ENCODE results near the gene UBAP1. TPM values are rescaled to one million over a fixed set of nuclear protein-coding genes. Genes with fewer than 3 reads are reported as not detected.
"Not testable (repeated sequence)": the region's sequence is repeated elsewhere in the genome, so short reads cannot be mapped to it uniquely, and the experiment has no call there.

UBAP1 gene
- 56.6 TPM for total RNA-seq

GRCh38 chr9:34178436-34179212 is at the start of gene UBAP1:
UBAP1 (plus strand) TSS chr9:34179043; CDS start chr9:34220915, 41,872 bp downstream.
- intact Hi-C loops (cut with DNase I): no loop called here
- DNase-seq (ENCODE audit: low spot score): peak; percentile 98
- ATAC-seq: peak; percentile 99

GRCh38 chr9:34131571-34131970 is 47.3 kb upstream of the UBAP1 start:
- ATAC-seq: no peak
- no peak for DNase-seq (ENCODE audit: low spot score)
- intact Hi-C loops (cut with DNase I): no loop called here

GRCh38 chr9:34133436-34133949 is 45.4 kb upstream of the UBAP1 start:
- intact Hi-C loops (cut with DNase I): no loop called here
- DNase-seq (ENCODE audit: low spot score) (no peak), ATAC-seq (no peak)

- ATAC-seq (no peak), DNase-seq (ENCODE audit: low spot score) (no peak)
- intact Hi-C loops (cut with DNase I): no loop called here
Observed at GRCh38 chr9:34134521-34134920, 44.3 kb upstream of the UBAP1 start.

GRCh38 chr9:34138644-34139043 is 40.2 kb upstream of the UBAP1 start:
- ATAC-seq; DNase-seq (ENCODE audit: low spot score); intact Hi-C loops (cut with DNase I): not testable (repeated sequence)

- DNase-seq (ENCODE audit: low spot score) (no peak), ATAC-seq (peak; percentile 85)
- intact Hi-C loops (cut with DNase I): no loop called here
Observed at GRCh38 chr9:34139477-34140146, 39.2 kb upstream of the UBAP1 start.

GRCh38 chr9:34140853-34141252 is 38.0 kb upstream of the UBAP1 start:
- ATAC-seq (no peak), DNase-seq (ENCODE audit: low spot score) (no peak)
- intact Hi-C loops (cut with DNase I): no loop called here

- DNase-seq (ENCODE audit: low spot score) (no peak), ATAC-seq (peak; percentile 40)
- intact Hi-C loops (cut with DNase I): no loop called here
Observed at GRCh38 chr9:34143116-34143515, 35.7 kb upstream of the UBAP1 start.

- DNase-seq (ENCODE audit: low spot score) (no peak), ATAC-seq (no peak)
- intact Hi-C loops (cut with DNase I): no loop called here
Observed at GRCh38 chr9:34145165-34145564, 33.7 kb upstream of the UBAP1 start.

GRCh38 chr9:34151398-34151797 is 27.4 kb upstream of the UBAP1 start:
- DNase-seq (ENCODE audit: low spot score): no peak
- intact Hi-C loops (cut with DNase I): no loop called here
- ATAC-seq: no peak

GRCh38 chr9:34154057-34154456 is 24.8 kb upstream of the UBAP1 start:
- DNase-seq (ENCODE audit: low spot score) (no peak), ATAC-seq (no peak)
- intact Hi-C loops (cut with DNase I): no loop called here

- intact Hi-C loops (cut with DNase I): no loop called here
- ATAC-seq (no peak), DNase-seq (ENCODE audit: low spot score) (no peak)
Observed at GRCh38 chr9:34157318-34157717, 21.5 kb upstream of the UBAP1 start.

- intact Hi-C loops (cut with DNase I): no loop called here
- DNase-seq (ENCODE audit: low spot score) (no peak), ATAC-seq (no peak)
Observed at GRCh38 chr9:34157898-34158297, 20.9 kb upstream of the UBAP1 start.

GRCh38 chr9:34158362-34158869 is 20.4 kb upstream of the UBAP1 start:
- no peak for ATAC-seq
- DNase-seq (ENCODE audit: low spot score): no peak
- intact Hi-C loops (cut with DNase I): no loop called here

- intact Hi-C loops (cut with DNase I): no loop called here
- ATAC-seq (peak; percentile 72), DNase-seq (ENCODE audit: low spot score) (peak; percentile 31)
Observed at GRCh38 chr9:34163434-34163833, 15.4 kb upstream of the UBAP1 start.

GRCh38 chr9:34169125-34169524 is 9.7 kb upstream of the UBAP1 start:
- ATAC-seq (no peak), DNase-seq (ENCODE audit: low spot score) (peak; percentile 1)
- intact Hi-C loops (cut with DNase I): loop anchor here (5.0 kb wide), 1 partner anchor 1348 kb away; no protein-coding TSS in a partner anchor

GRCh38 chr9:34170237-34170991 is 8.4 kb upstream of the UBAP1 start:
- peak; percentile 51 for ATAC-seq
- intact Hi-C loops (cut with DNase I): no loop called here
- DNase-seq (ENCODE audit: low spot score): no peak

- intact Hi-C loops (cut with DNase I): no loop called here
- DNase-seq (ENCODE audit: low spot score) (no peak), ATAC-seq (peak; percentile 48)
Observed at GRCh38 chr9:34171753-34172535, 6.9 kb upstream of the UBAP1 start.

- intact Hi-C loops (cut with DNase I): no loop called here
- DNase-seq (ENCODE audit: low spot score): no peak
- no peak for ATAC-seq
Observed at GRCh38 chr9:34176089-34176488, 2.8 kb upstream of the UBAP1 start.
